ENCODE results near the gene MMP28. TPM values are rescaled to one million over a fixed set of nuclear protein-coding genes. Genes with fewer than 3 reads are reported as not detected.
A peak's percentile ranks its signal among the peaks of the same experiment; 100 is the strongest.

MMP28 gene
- total RNA-seq, 1 experiment from 2014 or later = not detected

DNA sequence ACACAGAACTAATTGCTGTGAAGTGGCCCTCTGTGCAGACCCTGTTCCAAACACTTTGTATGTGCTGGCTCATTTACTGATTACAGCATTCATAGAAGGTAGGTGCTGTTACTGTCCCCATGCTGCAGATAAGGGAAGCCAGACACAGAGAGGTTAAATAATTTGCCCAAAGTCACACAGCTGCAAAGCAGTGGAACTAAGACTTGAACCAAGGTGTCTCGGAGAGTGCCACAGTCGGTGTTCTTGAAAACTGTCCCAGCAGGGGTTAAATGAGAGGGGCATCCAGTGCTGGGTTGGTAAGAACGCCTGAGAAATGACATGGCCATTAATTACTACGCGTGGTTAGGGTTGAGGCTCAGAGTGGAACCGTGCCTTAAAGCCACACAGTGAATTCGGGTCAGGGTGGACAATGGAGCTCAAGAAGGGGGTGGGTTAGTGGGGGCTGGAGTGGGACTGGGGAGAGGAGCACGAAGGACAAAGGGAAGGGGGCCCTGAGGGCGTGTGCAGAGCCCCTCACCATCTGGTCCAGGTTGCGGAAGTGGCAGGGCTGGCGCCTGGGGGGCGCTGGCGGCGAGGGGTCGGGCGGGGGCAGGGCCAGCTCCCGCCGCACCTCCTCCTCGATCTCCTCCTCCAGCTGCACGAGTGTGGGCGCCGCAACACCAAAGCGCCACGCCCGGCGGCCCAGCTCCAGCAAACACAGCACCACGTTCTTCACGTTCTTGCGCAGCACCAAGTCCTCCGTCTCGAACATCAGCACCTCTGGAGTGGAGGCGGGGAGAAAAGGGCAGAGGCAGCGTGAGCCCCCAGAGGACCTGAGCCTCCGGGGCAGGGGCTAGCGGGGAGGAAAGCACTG, 45.7 kb downstream of the MMP28 start:
- Histone ChIP-seq H3K79me2 (ENCODE audit: insufficient read depth, low read length) (no peaks in the 10 kb centered on the region), H3K27ac (ENCODE audit: insufficient read length, low read depth, low read length) (no peak overlapping the region), H2BK12ac (ENCODE audit: insufficient read length, low read depth, low read length) (no peak overlapping the region), H2AK5ac (ENCODE audit: insufficient read length, low read length) (no peak overlapping the region), H4K5ac (ENCODE audit: insufficient read length, low read depth, low read length) (no peak overlapping the region), H2BK20ac (ENCODE audit: low read depth, low read length, poor library complexity, severe bottlenecking) (no peak overlapping the region), H4K8ac (replicated peaks; ENCODE audit: insufficient read length, low read depth, low read length) (no peak overlapping the region), H3K79me1 (ENCODE audit: insufficient read depth, low read depth, low read length, poor library complexity, severe bottlenecking) (no peaks in the 10 kb centered on the region), H2BK15ac (ENCODE audit: low read depth, low read length) (no peak overlapping the region), H2BK5ac (ENCODE audit: insufficient read length, low read length) (no peak overlapping the region), H3K9ac (ENCODE audit: extremely low read depth, insufficient read length, low read length) (no peak overlapping the region), H3K18ac (ENCODE audit: insufficient read length, low read depth, low read length) (no peak overlapping the region), H2AFZ (ENCODE audit: low read length) (no peak overlapping the region), H3T11ph (ENCODE audit: low read length) (no peak overlapping the region), H3K27me3 (ENCODE audit: insufficient read depth, low read length) (peaks cover 7% of the 10 kb centered on the region; the same call in 1 of the 2 replicates), H3K9me3 (ENCODE audit: control insufficient read depth, low read depth, low read length) (no peaks in the 10 kb centered on the region), H3K23ac (ENCODE audit: insufficient read length, low read depth, low read length) (no peak overlapping the region), H3K4me1 (ENCODE audit: insufficient read depth, low read length) (no peaks in the 10 kb centered on the region), H3K56ac (ENCODE audit: insufficient read length, low read depth, low read length) (no peak overlapping the region), H3K23me2 (ENCODE audit: insufficient read length, low read depth, low read length, poor library complexity, severe bottlenecking) (no peaks in the 10 kb centered on the region), H4K91ac (ENCODE audit: insufficient read length, low read depth, low read length) (no peak overlapping the region), H3K4me2 (ENCODE audit: insufficient read depth, insufficient read length, low read length) (peak overlapping the region; percentile 11), H3K14ac (ENCODE audit: insufficient read depth, low read length) (peak overlapping the region; percentile 7; the same call in 1 of the 2 replicates), H4K20me1 (ENCODE audit: control insufficient read depth, insufficient read depth, insufficient read length) (no peaks in the 10 kb centered on the region), H2BK120ac (ENCODE audit: low read depth, low read length, poor library complexity, severe bottlenecking) (no peak overlapping the region), H3K4ac (ENCODE audit: low read depth, low read length) (no peak overlapping the region)
- peak; percentile 71 for DNase-seq
- TF ChIP-seq, protein P1, sequence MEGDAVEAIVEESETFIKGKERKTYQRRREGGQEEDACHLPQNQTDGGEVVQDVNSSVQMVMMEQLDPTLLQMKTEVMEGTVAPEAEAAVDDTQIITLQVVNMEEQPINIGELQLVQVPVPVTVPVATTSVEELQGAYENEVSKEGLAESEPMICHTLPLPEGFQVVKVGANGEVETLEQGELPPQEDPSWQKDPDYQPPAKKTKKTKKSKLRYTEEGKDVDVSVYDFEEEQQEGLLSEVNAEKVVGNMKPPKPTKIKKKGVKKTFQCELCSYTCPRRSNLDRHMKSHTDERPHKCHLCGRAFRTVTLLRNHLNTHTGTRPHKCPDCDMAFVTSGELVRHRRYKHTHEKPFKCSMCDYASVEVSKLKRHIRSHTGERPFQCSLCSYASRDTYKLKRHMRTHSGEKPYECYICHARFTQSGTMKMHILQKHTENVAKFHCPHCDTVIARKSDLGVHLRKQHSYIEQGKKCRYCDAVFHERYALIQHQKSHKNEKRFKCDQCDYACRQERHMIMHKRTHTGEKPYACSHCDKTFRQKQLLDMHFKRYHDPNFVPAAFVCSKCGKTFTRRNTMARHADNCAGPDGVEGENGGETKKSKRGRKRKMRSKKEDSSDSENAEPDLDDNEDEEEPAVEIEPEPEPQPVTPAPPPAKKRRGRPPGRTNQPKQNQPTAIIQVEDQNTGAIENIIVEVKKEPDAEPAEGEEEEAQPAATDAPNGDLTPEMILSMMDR (conservative IDR thresholded peaks at IDR 0.05) = 0 out of 3 replicates have a peak, but pooled peaks have one; percentile 25
- peak overlapping the region; percentile 48 to 67; a peak in 3 of 5 replicates for H3K4me3 Mint-ChIP-seq
- WGBS (ENCODE audit: extremely low coverage, insufficient read length, low lambda C conversion rate) = no CpG with 5 or more reads among the region's 35 CpGs
- H3K27me3 Mint-ChIP-seq (ENCODE audit: low read depth) = peaks cover 35% of the 10 kb centered on the region
- no peaks in the 10 kb centered on the region for H3K36me3 Mint-ChIP-seq (ENCODE audit: insufficient read depth in 1 of 3, low read depth in 3 of 3)
- H3K9me3 Mint-ChIP-seq = no peaks in the 10 kb centered on the region; a peak in 1 of 5 replicates
- H3K4me1 Mint-ChIP-seq = peaks cover 20 to 33% of the 10 kb centered on the region in 2 experiments
- H3K27ac Mint-ChIP-seq = no peak overlapping the region

All from H9 (cell line).